Aorta (tissue), 5 donors: ENCODE data around the gene ZNF334. TPM values are rescaled to one million over a fixed set of nuclear protein-coding genes. Genes with fewer than 3 reads are reported as not detected.

Source experiments
- ATAC-seq: fragments of 200-7000 bp; cut with Tn5 transposase; one replicate; pipeline ENCODE4 v1.9.1; 2022; ENCODE audit warnings: moderate library complexity; ENCODE audit not compliant: low FRiP score
- DNase-seq, 2 donors: peaks; one replicate each; pipeline ENCODE4 v3.0.0-alpha.2; 2020
- H3K27ac ChIP-seq, 2 donors: one replicate each; pipeline ENCODE4 v1.5.1; 2013; ENCODE audit warnings: low read length in 2 of 2, mild to moderate bottlenecking in 2 of 2, moderate library complexity in 2 of 2, control low read depth in 1 of 2, inconsistent platforms in 1 of 2, low read depth in 1 of 2
- H3K27me3 ChIP-seq, 2 donors: one replicate each; pipeline ENCODE4 v1.6.1; 2013; ENCODE audit warnings: control low read depth in 1 of 2, low read length in 1 of 2, mild to moderate bottlenecking in 1 of 2, moderate library complexity in 1 of 2; ENCODE audit not compliant: insufficient read depth in 2 of 2, control insufficient read depth in 1 of 2
- H3K36me3 ChIP-seq, 2 donors: one replicate each; pipeline ENCODE4 v1.6.1; 2013; ENCODE audit warnings: control low read depth in 1 of 2, low read length in 1 of 2, mild to moderate bottlenecking in 1 of 2; ENCODE audit not compliant: insufficient read depth in 2 of 2, control insufficient read depth in 1 of 2
- H3K4me1 ChIP-seq, 2 donors: one replicate each; pipeline ENCODE4 v1.6.1; 2013; ENCODE audit warnings: low read length in 2 of 2, control low read depth in 1 of 2, mild to moderate bottlenecking in 1 of 2, moderate library complexity in 1 of 2; ENCODE audit not compliant: insufficient read depth in 2 of 2, control insufficient read depth in 1 of 2
- H3K4me3 ChIP-seq, 2 donors: one replicate each; pipeline ENCODE4 v1.5.1; 2013; ENCODE audit warnings: low read length in 2 of 2, control low read depth in 1 of 2, mild to moderate bottlenecking in 1 of 2
- H3K9me3 ChIP-seq: one replicate; pipeline ENCODE4 v1.6.1; 2013; ENCODE audit warnings: mild to moderate bottlenecking, low read length; ENCODE audit not compliant: control insufficient read depth
- WGBS, 2 donors: extraction: QIAGEN DNeasy Blood & Tissue Kit; methylation state at CpG; one replicate each; pipeline ENCODE4 v1.1.7; 2013; 5-methylcytosine and 5-hydroxymethylcytosine counted together
- intact Hi-C, 2 donors: fragments of 100-400 bp; cut with DNase I; formaldehyde crosslinking; loops; one replicate each; pipeline versions ENCODE4 v1.14.2 to v1.15.0; 2022
- polyA plus RNA-seq, 2 donors: library from polyadenylated mRNA; stranded (reverse); fragments of 200-250 nt; gene quantifications; one replicate each; pipeline ENCODE4 v1.2.3, GENCODE V29; 2013
- total RNA-seq, 2 donors: library from RNA; stranded (reverse); fragmentation: NEBNext Ultra II Directional; extraction: Animal tissue kit (Norgen Biotek cat#: 25700); gene quantifications; one replicate each; pipeline ENCODE4 v1.2.1, GENCODE V29; 2021
- donor health status: healthy with polysubstance abuse.
- donor health status: Bipolar disorder and iron deficiency.
- donor health status: DM: no; HTN: no; CAD: no.
- donor health status: DM: no; HTN: no; CAD: no.
- donor health status: DM: yes; HTN: yes; CAD: no.

Gene ZNF334
- total and polyA plus RNA-seq, 4 donors = 0.38 to 3.9 (median 1.2) TPM

- ATAC-seq (no peak), DNase-seq (no peak)
- H3K4me1 ChIP-seq = no peaks in the 10 kb centered on the region
- H3K4me3 ChIP-seq = no peak overlapping the region
- H3K9me3 ChIP-seq = no peaks in the 10 kb centered on the region
- 82 to 84% methylated on average over 6 of the region's 6 CpGs for WGBS, 2 donors
- H3K27ac ChIP-seq = no peak overlapping the region
- H3K36me3 ChIP-seq = no peaks in the 10 kb centered on the region
- no peaks in the 10 kb centered on the region for H3K27me3 ChIP-seq
- intact Hi-C loops = no loop called here
Observed at GRCh38 chr20:46547995-46548394, 34.6 kb upstream of the ZNF334 start.

GRCh38 chr20:46546936-46547335 lies 33.6 kb upstream of the ZNF334 start:
- H3K27ac ChIP-seq = no peak overlapping the region
- no peaks in the 10 kb centered on the region for H3K4me1 ChIP-seq
- WGBS, 2 donors = 64 to 66% methylated on average over 6 of the region's 6 CpGs
- no peak overlapping the region for H3K4me3 ChIP-seq
- no peaks in the 10 kb centered on the region for H3K9me3 ChIP-seq
- H3K36me3 ChIP-seq = no peaks in the 10 kb centered on the region
- DNase-seq (no peak), ATAC-seq (no peak)
- H3K27me3 ChIP-seq = no peaks in the 10 kb centered on the region
- intact Hi-C loops = no loop called here

GRCh38 chr20:46546298-46546697 lies 32.9 kb upstream of the ZNF334 start:
- Histone ChIP-seq H3K9me3 (no peaks in the 10 kb centered on the region), H3K4me1 (no peaks in the 10 kb centered on the region), H3K27me3 (no peaks in the 10 kb centered on the region), H3K27ac (no peak overlapping the region), H3K36me3 (no peaks in the 10 kb centered on the region), H3K4me3 (no peak overlapping the region)
- WGBS, 2 donors = 83 to 86% methylated on average over 3 of the region's 3 CpGs
- ATAC-seq = no peak
- no peak for DNase-seq
- intact Hi-C loops = no loop called here

- Histone ChIP-seq H3K27ac (no peak overlapping the region), H3K4me3 (no peak overlapping the region), H3K27me3 (peaks cover 0 to 2% of the 10 kb centered on the region in 2 donors), H3K4me1 (no peaks in the 10 kb centered on the region), H3K9me3 (no peaks in the 10 kb centered on the region), H3K36me3 (no peaks in the 10 kb centered on the region)
- intact Hi-C loops = no loop called here
- DNase-seq (no peak), ATAC-seq (no peak)
- WGBS, 2 donors = 88 to 93% methylated on average over 9 of the region's 9 CpGs
Observed at GRCh38 chr20:46545827-46546138, 32.4 kb upstream of the ZNF334 start.

- intact Hi-C loops = no loop called here
- no peak overlapping the region for H3K27ac ChIP-seq
- no peak for ATAC-seq
- H3K4me3 ChIP-seq = no peak overlapping the region
- no peaks in the 10 kb centered on the region for H3K36me3 ChIP-seq
- H3K4me1 ChIP-seq = no peaks in the 10 kb centered on the region
- H3K9me3 ChIP-seq = no peaks in the 10 kb centered on the region
- DNase-seq = no peak
- peaks cover 0 to 2% of the 10 kb centered on the region in 2 donors for H3K27me3 ChIP-seq
- 85 to 92% methylated on average over 14 of the region's 14 CpGs for WGBS, 2 donors
Observed at GRCh38 chr20:46545077-46545826, 31.9 kb upstream of the ZNF334 start.

GRCh38 chr20:46544576-46544975 lies 31.2 kb upstream of the ZNF334 start:
- intact Hi-C loops = no loop called here
- WGBS, 2 donors = 84 to 88% methylated on average over 3 of the region's 3 CpGs
- peaks cover 0 to 2% of the 10 kb centered on the region in 2 donors for H3K27me3 ChIP-seq

GRCh38 chr20:46543959-46544358 lies 30.6 kb upstream of the ZNF334 start:
- Histone ChIP-seq H3K4me1 (no peaks in the 10 kb centered on the region), H3K36me3 (no peaks in the 10 kb centered on the region), H3K4me3 (no peak overlapping the region), H3K27me3 (peaks cover 0 to 2% of the 10 kb centered on the region in 2 donors), H3K9me3 (no peaks in the 10 kb centered on the region), H3K27ac (no peak overlapping the region)
- intact Hi-C loops = no loop called here
- WGBS, 2 donors = 53 to 54% methylated on average over 1 of the region's 1 CpG
- ATAC-seq (no peak), DNase-seq (no peak)

More at GRCh38 chr20:46544576-46544975, 31.2 kb upstream of the ZNF334 start:
- no peaks in the 10 kb centered on the region for H3K36me3 ChIP-seq
- H3K4me1 ChIP-seq = no peaks in the 10 kb centered on the region
- ATAC-seq = no peak
- no peak overlapping the region for H3K27ac ChIP-seq
- no peak for DNase-seq
- no peaks in the 10 kb centered on the region for H3K9me3 ChIP-seq
- H3K4me3 ChIP-seq = no peak overlapping the region

- no peaks in the 10 kb centered on the region for H3K9me3 ChIP-seq
- intact Hi-C loops = no loop called here
- no peaks in the 10 kb centered on the region for H3K36me3 ChIP-seq
- no peaks in the 10 kb centered on the region for H3K4me1 ChIP-seq
- WGBS, 2 donors = 77 to 82% methylated on average over 4 of the region's 4 CpGs
- H3K27ac ChIP-seq = no peak overlapping the region
- ATAC-seq = no peak
- peaks cover 0 to 2% of the 10 kb centered on the region in 2 donors for H3K27me3 ChIP-seq
- H3K4me3 ChIP-seq = no peak overlapping the region
- no peak for DNase-seq
Observed at GRCh38 chr20:46543033-46543432, 29.7 kb upstream of the ZNF334 start.

GRCh38 chr20:46541229-46541935 lies 28.0 kb upstream of the ZNF334 start:
- intact Hi-C loops = no loop called here
- Histone ChIP-seq H3K9me3 (no peaks in the 10 kb centered on the region), H3K4me3 (no peak overlapping the region), H3K36me3 (no peaks in the 10 kb centered on the region), H3K27me3 (peaks cover 0 to 2% of the 10 kb centered on the region in 2 donors), H3K4me1 (no peaks in the 10 kb centered on the region), H3K27ac (no peak overlapping the region)
- ATAC-seq (no peak), DNase-seq (no peak)
- WGBS, 2 donors = 57 to 68% methylated on average over 36 of the region's 36 CpGs
